CD14-positive monocyte (primary cell): Measurements from ENCODE around the gene ADAMTS8. TPM values are rescaled to one million over a fixed set of nuclear protein-coding genes. Genes with fewer than 3 reads are reported as not detected.

Experiments used
- DNase-seq, 3 donors: peaks; one replicate each; pipeline ENCODE4 v3.0.0-alpha.2; 2011 to 2022
- H2AFZ ChIP-seq: 2 replicates; pipeline ENCODE4 v1.6.0; 2012; ENCODE audit warnings: mild to moderate bottlenecking, low read depth, low read length, inconsistent platforms; ENCODE audit not compliant: insufficient read depth, poor library complexity, severe bottlenecking
- H3K27ac ChIP-seq, 2 donors: 1 replicate in 1 of 2; 2 replicates in 1 of 2; pipeline ENCODE4 v1.5.1; 2012 to 2013; ENCODE audit warnings: low read length in 2 of 2, control low read depth in 1 of 2, inconsistent platforms in 1 of 2, low read depth in 1 of 2, mild to moderate bottlenecking in 1 of 2
- H3K27me3 ChIP-seq, 2 donors: one replicate each; pipeline versions ENCODE4 v1.6.0 to v1.6.1; 2011 to 2013; ENCODE audit warnings: low read length in 2 of 2; ENCODE audit not compliant: control insufficient read depth in 2 of 2, insufficient read depth in 2 of 2
- H3K36me3 ChIP-seq, 2 donors: replicated peaks in 1 of 2; 1 replicate in 1 of 2; 2 replicates in 1 of 2; pipeline versions ENCODE4 v1.5.1 to v1.6.1; 2012 to 2013; ENCODE audit warnings: low read length in 2 of 2, control low read depth in 1 of 2, inconsistent platforms in 1 of 2, mild to moderate bottlenecking in 1 of 2; ENCODE audit not compliant: insufficient read depth in 2 of 2, control insufficient read depth in 1 of 2
- H3K4me1 ChIP-seq, 2 donors: 1 replicate in 1 of 2; 2 replicates in 1 of 2; pipeline versions ENCODE4 v1.5.1 to v1.6.1; 2012 to 2013; ENCODE audit warnings: low read length in 2 of 2, control low read depth in 1 of 2, inconsistent platforms in 1 of 2, mild to moderate bottlenecking in 1 of 2, moderate library complexity in 1 of 2; ENCODE audit not compliant: insufficient read depth in 2 of 2, control insufficient read depth in 1 of 2
- H3K4me2 ChIP-seq: replicated peaks from 2 replicates; pipeline ENCODE3; 2012; ENCODE audit warnings: low read length, moderate library complexity, mild to moderate bottlenecking; ENCODE audit not compliant: poor library complexity, severe bottlenecking; ENCODE audit errors: extremely low read depth
- H3K4me3 ChIP-seq, 3 experiments: fragments of 200-600 bp in 1 of 3; sonication (generic) in 1 of 3; replicated peaks in 1 of 3; 1 replicate in 2 of 3; 2 replicates in 1 of 3; pipeline ENCODE4 v1.5.1; 2011 to 2013; ENCODE audit warnings: low read length in 3 of 3, mild to moderate bottlenecking in 3 of 3, control low read depth in 2 of 3, low read depth in 2 of 3, inconsistent platforms in 1 of 3, moderate library complexity in 1 of 3
- H3K79me2 ChIP-seq: 2 replicates; pipeline ENCODE4 v1.6.0; 2012; ENCODE audit warnings: mild to moderate bottlenecking, control low read depth, inconsistent platforms, low read length, moderate library complexity; ENCODE audit not compliant: insufficient read depth
- H3K9ac ChIP-seq: 2 replicates; pipeline ENCODE4 v1.6.0; 2017; ENCODE audit warnings: low read length, mild to moderate bottlenecking; ENCODE audit not compliant: insufficient read depth, poor library complexity, severe bottlenecking
- H3K9me3 ChIP-seq, 2 donors: replicated peaks in 1 of 2; 1 replicate in 1 of 2; 2 replicates in 1 of 2; pipeline versions ENCODE4 v1.5.1 to v1.6.1; 2012 to 2013; ENCODE audit warnings: low read length in 2 of 2, control low read depth in 1 of 2; ENCODE audit not compliant: control insufficient read depth in 1 of 2, insufficient read depth in 1 of 2
- H4K20me1 ChIP-seq: 2 replicates; pipeline ENCODE4 v1.6.0; 2012; ENCODE audit warnings: mild to moderate bottlenecking, low read length, control low read depth, moderate library complexity; ENCODE audit not compliant: insufficient read depth
- H3K27ac Mint-ChIP-seq, 7 donors: one replicate each; pipeline ENCODE4 v1.8.0; 2020; ENCODE audit warnings: mild to moderate bottlenecking in 7 of 7, mixed read lengths in 7 of 7, moderate library complexity in 6 of 7, inconsistent platforms in 2 of 7
- H3K27me3 Mint-ChIP-seq, 3 donors: one replicate each; pipeline ENCODE4 v1.8.0; 2021 to 2022; ENCODE audit warnings: low read depth in 3 of 3, mild to moderate bottlenecking in 3 of 3, mixed read lengths in 3 of 3, moderate library complexity in 3 of 3, inconsistent platforms in 1 of 3
- H3K36me3 Mint-ChIP-seq, 2 donors: one replicate each; pipeline ENCODE4 v1.8.0; 2020; ENCODE audit warnings: mixed read lengths in 2 of 2, inconsistent platforms in 1 of 2, mild to moderate bottlenecking in 1 of 2
- H3K4me1 Mint-ChIP-seq: one replicate; pipeline ENCODE4 v1.8.0; 2020; ENCODE audit warnings: mild to moderate bottlenecking, mixed read lengths
- H3K4me3 Mint-ChIP-seq, 2 donors: one replicate each; pipeline ENCODE4 v1.8.0; 2020; ENCODE audit warnings: mild to moderate bottlenecking in 2 of 2, mixed read lengths in 2 of 2, moderate library complexity in 1 of 2
- H3K9me3 Mint-ChIP-seq, 7 donors: one replicate each; pipeline ENCODE4 v1.8.0; 2020 to 2022; ENCODE audit warnings: mixed read lengths in 7 of 7, mild to moderate bottlenecking in 6 of 7, moderate library complexity in 6 of 7, inconsistent platforms in 2 of 7
- CTCF ChIP-seq: fragments of 200-600 bp; IDR thresholded peaks from one replicate; pipeline ENCODE4 v1.8.0; 2022; ENCODE audit warnings: antibody characterized with exemption, mild to moderate bottlenecking
- WGBS: methylation state at CpG from one replicate; pipeline ENCODE4 v1.1.5; 2013; ENCODE audit warnings: missing lambda C conversion rate; ENCODE audit not compliant: insufficient coverage; 5-methylcytosine and 5-hydroxymethylcytosine counted together
- intact Hi-C, 2 donors: fragments of 100-400 bp; cut with micrococcal nuclease; formaldehyde crosslinking; loops; one replicate each; pipeline versions ENCODE4 v1.15.0 to v1.15.1; 2023
- polyA plus RNA-seq, 3 donors: library from polyadenylated mRNA; depleted of rRNA in 1 of 3; unstranded in 2 of 3; stranded (reverse) in 1 of 3; fragments of 300-500 nt in 2 of 3; fragments of >200 nt in 1 of 3; fragmentation: Illumina TruSeq in 2 of 3; gene quantifications; 1 replicate in 2 of 3; 2 replicates in 1 of 3; pipeline ENCODE4 v1.2.3, GENCODE V29; 2012 to 2021

The ADAMTS8 gene
- polyA plus RNA-seq, 3 donors = not detected

GRCh38 chr11:130431331-130431773 is 2.9 kb upstream of the ADAMTS8 start:
- no peak overlapping the region for H3K9ac ChIP-seq
- H3K4me3 ChIP-seq = no peak overlapping the region
- no peak overlapping the region for H2AFZ ChIP-seq
- 31% methylated on average over 6 of the region's 10 CpGs for WGBS
- TF ChIP-seq CTCF = peak; percentile 59
- intact Hi-C loops = no loop called here
- H3K36me3 Mint-ChIP-seq = peaks cover 0 to 5% of the 10 kb centered on the region in 2 donors
- peaks cover 0 to 17% (median 7%) of the 10 kb centered on the region in 7 donors for H3K9me3 Mint-ChIP-seq
- peaks cover 37 to 43% of the 10 kb centered on the region in 2 donors for H3K27me3 ChIP-seq
- no peak overlapping the region for H3K4me2 ChIP-seq
- H3K27ac ChIP-seq = no peak overlapping the region
- peaks cover 0 to 20% of the 10 kb centered on the region in 2 donors for H3K9me3 ChIP-seq
- H3K27me3 Mint-ChIP-seq = peaks cover 42 to 53% (median 44%) of the 10 kb centered on the region in 3 donors
- H3K4me1 Mint-ChIP-seq = peaks cover 5% of the 10 kb centered on the region
- H3K36me3 ChIP-seq = no peaks in the 10 kb centered on the region
- DNase-seq = peak; percentile 36 to 67 (median 43)
- H3K4me3 Mint-ChIP-seq = peak overlapping the region in 1 of 2 donors; percentile 42
- H4K20me1 ChIP-seq = no peaks in the 10 kb centered on the region
- H3K4me1 ChIP-seq = peaks cover 0 to 5% of the 10 kb centered on the region in 2 donors
- no peaks in the 10 kb centered on the region for H3K79me2 ChIP-seq
- H3K27ac Mint-ChIP-seq = no peak overlapping the region

GRCh38 chr11:130429983-130430382 is 1.6 kb upstream of the ADAMTS8 start:
- peak overlapping the region in 1 of 2 donors; percentile 71 for H3K4me3 Mint-ChIP-seq
- Histone ChIP-seq H4K20me1 (no peaks in the 10 kb centered on the region), H3K79me2 (no peaks in the 10 kb centered on the region), H3K27ac (no peak overlapping the region), H3K4me3 (no peak overlapping the region), H3K36me3 (no peaks in the 10 kb centered on the region), H3K9ac (no peak overlapping the region), H3K27me3 (peaks cover 39 to 53% of the 10 kb centered on the region in 2 donors), H3K4me2 (no peak overlapping the region), H3K9me3 (peaks cover 0 to 20% of the 10 kb centered on the region in 2 donors), H3K4me1 (peaks cover 0 to 5% of the 10 kb centered on the region in 2 donors), H2AFZ (no peak overlapping the region)
- no peak for TF ChIP-seq CTCF
- peaks cover 0 to 5% of the 10 kb centered on the region in 2 donors for H3K36me3 Mint-ChIP-seq
- intact Hi-C loops = no loop called here
- H3K9me3 Mint-ChIP-seq = peaks cover 0 to 17% (median 7%) of the 10 kb centered on the region in 7 donors
- whole genome bisulfite sequencing = 38% methylated on average over 1 of the region's 3 CpGs
- H3K27ac Mint-ChIP-seq = no peak overlapping the region
- no peak for DNase-seq
- peaks cover 5% of the 10 kb centered on the region for H3K4me1 Mint-ChIP-seq
- H3K27me3 Mint-ChIP-seq = peaks cover 50 to 67% (median 55%) of the 10 kb centered on the region in 3 donors
